Psoas muscle (tissue), 8 donors: Measurements from ENCODE around the gene OBSCN. TPM values are rescaled to one million over a fixed set of nuclear protein-coding genes. Genes with fewer than 3 reads are reported as not detected.

Experiments
- ATAC-seq, 4 donors: fragments of 200-7000 bp; cut with Tn5 transposase; one replicate each; pipeline ENCODE4 v1.9.1; 2020; ENCODE audit warnings: moderate library complexity in 3 of 4, mild to moderate bottlenecking in 2 of 4
- DNase-seq, 2 donors: peaks; one replicate each; pipeline ENCODE4 v3.0.0-alpha.2; 2020
- H3K27ac ChIP-seq: fragments of 200-600 bp; one replicate; pipeline ENCODE4 v1.8.0; 2022
- H3K27me3 ChIP-seq, 3 donors: fragments of 200-600 bp in 1 of 3; one replicate each; pipeline versions ENCODE4 v1.6.1 to v1.8.0; 2013 to 2022; ENCODE audit warnings: low read length in 2 of 3, mild to moderate bottlenecking in 2 of 3, moderate library complexity in 1 of 3; ENCODE audit not compliant: insufficient read depth in 3 of 3
- H3K36me3 ChIP-seq, 2 donors: fragments of 200-600 bp in 1 of 2; one replicate each; pipeline versions ENCODE4 v1.6.1 to v1.8.0; 2013 to 2022; ENCODE audit warnings: low read depth in 1 of 2, mild to moderate bottlenecking in 1 of 2, moderate library complexity in 1 of 2; ENCODE audit not compliant: insufficient read depth in 1 of 2
- H3K4me1 ChIP-seq: fragments of 200-600 bp; one replicate; pipeline ENCODE4 v1.8.0; 2022
- H3K4me3 ChIP-seq: fragments of 200-600 bp; one replicate; pipeline ENCODE4 v1.8.0; 2022; ENCODE audit warnings: mild to moderate bottlenecking
- H3K9me3 ChIP-seq: fragments of 200-600 bp; one replicate; pipeline ENCODE4 v1.8.0; 2022
- WGBS, 3 donors: extraction: QIAGEN DNeasy Blood & Tissue Kit; methylation state at CpG; one replicate each; pipeline versions ENCODE4 v1.1.6 to v1.1.7; 2013; 5-methylcytosine and 5-hydroxymethylcytosine counted together
- intact Hi-C, 2 donors: fragments of 100-400 bp; cut with DNase I; formaldehyde crosslinking; loops; one replicate each; pipeline versions ENCODE4 v1.11.0 to v1.14.2; 2022
- polyA plus RNA-seq, 3 donors: library from polyadenylated mRNA; stranded (reverse); fragments of 200-250 nt; gene quantifications; one replicate each; pipeline ENCODE4 v1.2.3, GENCODE V29; 2013
- total RNA-seq, 4 donors: library from RNA; stranded (reverse); fragmentation: NEBNext Ultra II Directional in 2 of 4; extraction: Animal tissue kit (Norgen Biotek cat#: 25700) in 2 of 4; gene quantifications; one replicate each; pipeline versions ENCODE4 v1.2.1 to v1.2.4, GENCODE V29; 2021 to 2023
- TF ChIP-seq, protein P1 (sequence below): fragments of 200-600 bp; IDR thresholded peaks from one replicate; pipeline ENCODE4 v1.8.0; 2022; ENCODE audit warnings: antibody characterized with exemption
- donor health status: healthy with polysubstance abuse.
- donor health status: DM: no; HTN: no; CAD: no; lungs with moderate emphysema.
- donor health status: Bipolar disorder and iron deficiency.
- donor health status: healthy.
- donor health status: DM: yes; HTN: yes; CAD: no.
- donor health status: DM: no; HTN: no; CAD: no.
- donor health status: DM: no; HTN: no; CAD: no.
- donor health status: DM: yes; HTN: yes; CAD: no.

The OBSCN gene
- total and polyA plus RNA-seq, 7 donors: 397 to 1,869 (median 1,061) TPM

DNA sequence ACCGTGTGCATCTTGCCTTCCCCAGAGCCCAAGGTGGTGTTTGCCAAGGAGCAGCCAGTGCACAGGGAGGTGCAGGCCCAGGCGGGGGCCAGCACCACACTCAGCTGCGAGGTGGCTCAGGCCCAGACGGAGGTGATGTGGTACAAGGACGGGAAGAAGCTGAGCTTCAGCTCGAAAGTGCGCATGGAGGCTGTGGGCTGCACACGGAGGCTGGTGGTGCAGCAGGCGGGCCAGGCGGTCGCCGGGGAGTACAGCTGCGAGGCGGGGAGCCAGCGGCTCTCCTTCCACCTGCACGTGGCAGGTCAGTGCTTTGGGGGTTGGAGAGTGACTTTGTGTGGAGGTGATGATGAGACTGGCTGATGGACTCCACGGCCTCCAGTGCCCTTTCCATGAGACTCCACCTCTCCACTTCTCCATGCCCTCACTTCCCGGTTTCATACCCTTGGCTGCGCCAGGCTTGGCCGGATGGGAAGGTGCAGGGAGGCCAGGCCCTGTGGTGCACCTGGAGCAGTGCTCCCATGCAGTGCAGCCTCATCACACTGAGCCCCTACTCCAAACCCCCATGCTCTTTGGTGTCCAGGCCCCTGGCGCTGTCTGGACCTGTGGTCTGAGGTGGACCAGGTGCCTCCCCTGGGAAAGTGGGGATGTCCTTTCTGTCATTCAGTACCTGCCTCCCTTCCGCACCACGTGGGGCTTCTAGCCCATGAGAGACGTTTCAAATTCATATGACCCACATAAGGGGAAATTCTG, 49.0 kb downstream of the OBSCN start:
- Histone ChIP-seq H3K27ac (no peak overlapping the region), H3K4me3 (no peak overlapping the region), H3K4me1 (peaks cover 9% of the 10 kb centered on the region), H3K27me3 (no peaks in the 10 kb centered on the region), H3K9me3 (no peaks in the 10 kb centered on the region), H3K36me3 (peaks cover 3 to 86% of the 10 kb centered on the region in 2 donors)
- DNase-seq (no peak), ATAC-seq (peak; percentile 17 to 23 (median 21))
- intact Hi-C loops: no loop called here
- TF ChIP-seq, protein P1, sequence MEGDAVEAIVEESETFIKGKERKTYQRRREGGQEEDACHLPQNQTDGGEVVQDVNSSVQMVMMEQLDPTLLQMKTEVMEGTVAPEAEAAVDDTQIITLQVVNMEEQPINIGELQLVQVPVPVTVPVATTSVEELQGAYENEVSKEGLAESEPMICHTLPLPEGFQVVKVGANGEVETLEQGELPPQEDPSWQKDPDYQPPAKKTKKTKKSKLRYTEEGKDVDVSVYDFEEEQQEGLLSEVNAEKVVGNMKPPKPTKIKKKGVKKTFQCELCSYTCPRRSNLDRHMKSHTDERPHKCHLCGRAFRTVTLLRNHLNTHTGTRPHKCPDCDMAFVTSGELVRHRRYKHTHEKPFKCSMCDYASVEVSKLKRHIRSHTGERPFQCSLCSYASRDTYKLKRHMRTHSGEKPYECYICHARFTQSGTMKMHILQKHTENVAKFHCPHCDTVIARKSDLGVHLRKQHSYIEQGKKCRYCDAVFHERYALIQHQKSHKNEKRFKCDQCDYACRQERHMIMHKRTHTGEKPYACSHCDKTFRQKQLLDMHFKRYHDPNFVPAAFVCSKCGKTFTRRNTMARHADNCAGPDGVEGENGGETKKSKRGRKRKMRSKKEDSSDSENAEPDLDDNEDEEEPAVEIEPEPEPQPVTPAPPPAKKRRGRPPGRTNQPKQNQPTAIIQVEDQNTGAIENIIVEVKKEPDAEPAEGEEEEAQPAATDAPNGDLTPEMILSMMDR: no peak
- 77 to 86% (median 81%) methylated on average over 24 of the region's 24 CpGs for WGBS, 3 donors

DNA sequence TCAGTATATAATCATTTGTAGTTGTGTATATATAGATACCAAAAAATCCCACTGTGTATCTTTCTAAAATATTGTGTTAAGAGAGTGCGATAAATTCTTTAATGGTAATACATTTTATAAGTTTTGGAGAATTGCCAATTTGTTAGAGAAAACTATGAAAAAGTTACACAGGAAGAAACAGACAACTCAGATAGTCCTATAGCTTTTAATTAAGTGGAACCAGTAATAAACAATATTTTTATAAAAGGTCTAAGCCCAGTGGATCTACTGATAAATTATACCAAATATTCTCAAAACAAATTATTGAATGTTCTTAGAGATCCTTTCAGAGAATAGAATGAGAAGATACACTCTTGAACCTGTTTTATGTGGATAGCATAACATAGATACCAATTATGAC, 50.6 kb downstream of the OBSCN start:
- no peaks in the 10 kb centered on the region for H3K27me3 ChIP-seq
- no peak overlapping the region for H3K4me3 ChIP-seq
- intact Hi-C loops: no loop called here
- no peak overlapping the region for H3K27ac ChIP-seq
- DNase-seq: no peak
- no peak for ATAC-seq
- H3K9me3 ChIP-seq: no peaks in the 10 kb centered on the region
- 93 to 100% (median 100%) methylated on average over 1 of the region's 1 CpG for WGBS, 3 donors
- peaks cover 3 to 98% of the 10 kb centered on the region in 2 donors for H3K36me3 ChIP-seq
- TF ChIP-seq, protein P1: no peak
- H3K4me1 ChIP-seq: peaks cover 3% of the 10 kb centered on the region

DNA sequence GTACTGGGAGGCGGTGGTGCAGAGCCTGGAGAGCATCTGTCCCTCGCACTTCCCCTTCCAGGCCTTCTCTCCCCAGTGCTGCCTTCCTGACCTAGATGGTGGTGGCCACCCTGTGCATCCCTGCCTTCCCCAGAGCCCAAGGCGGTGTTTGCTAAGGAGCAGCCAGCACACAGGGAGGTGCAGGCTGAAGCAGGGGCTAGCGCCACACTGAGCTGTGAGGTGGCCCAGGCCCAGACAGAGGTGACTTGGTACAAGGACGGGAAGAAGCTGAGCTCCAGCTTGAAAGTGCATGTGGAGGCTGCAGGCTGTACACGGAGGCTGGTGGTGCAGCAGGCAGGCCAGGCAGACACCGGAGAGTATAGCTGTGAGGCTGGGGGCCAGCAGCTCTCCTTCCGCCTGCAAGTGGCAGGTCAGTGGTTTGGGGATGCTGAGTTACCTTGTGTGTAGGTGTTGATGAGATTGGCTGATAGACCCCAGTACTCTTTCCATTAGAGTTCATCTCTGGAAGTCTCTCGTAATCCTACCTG, 51.6 kb downstream of the OBSCN start:
- ATAC-seq (peak in 3 of 4 donors; percentile 9 to 14 (median 11)), DNase-seq (peak in 1 of 2 donors; percentile 56)
- H3K27ac ChIP-seq: no peak overlapping the region
- H3K4me3 ChIP-seq: no peak overlapping the region
- intact Hi-C loops: no loop called here
- no peaks in the 10 kb centered on the region for H3K9me3 ChIP-seq
- peaks cover 3% of the 10 kb centered on the region for H3K4me1 ChIP-seq
- 88 to 93% (median 92%) methylated on average over 9 of the region's 9 CpGs for WGBS, 3 donors
- H3K36me3 ChIP-seq: peaks cover 3 to 99% of the 10 kb centered on the region in 2 donors
- H3K27me3 ChIP-seq: no peaks in the 10 kb centered on the region
- TF ChIP-seq, protein P1: no peak

DNA sequence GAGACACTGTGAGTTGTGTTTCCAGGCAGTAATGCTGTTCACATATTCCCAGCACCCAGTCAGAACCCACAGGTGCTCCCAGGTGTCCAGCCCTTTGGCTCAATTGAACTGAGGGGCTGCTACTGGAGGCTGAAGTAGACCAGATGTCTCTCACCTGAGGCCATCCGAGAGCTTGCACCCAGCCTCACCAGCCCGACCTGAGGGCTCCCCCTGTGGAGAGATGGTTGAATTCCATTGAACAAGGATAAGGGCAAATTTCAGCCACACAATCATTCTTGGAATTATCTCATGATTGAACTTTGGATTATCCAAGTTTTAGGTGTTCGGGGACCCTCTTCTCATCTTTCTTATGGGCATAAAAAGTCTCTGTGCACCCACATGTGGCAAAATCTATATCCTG, 52.1 kb downstream of the OBSCN start:
- WGBS, 3 donors: 68 to 76% (median 74%) methylated on average over 3 of the region's 3 CpGs
- TF ChIP-seq, protein P1: no peak
- peaks cover 3% of the 10 kb centered on the region for H3K4me1 ChIP-seq
- intact Hi-C loops: no loop called here
- peaks cover 3 to 100% of the 10 kb centered on the region in 2 donors for H3K36me3 ChIP-seq
- no peaks in the 10 kb centered on the region for H3K27me3 ChIP-seq
- H3K4me3 ChIP-seq: no peak overlapping the region
- DNase-seq: no peak
- H3K9me3 ChIP-seq: no peaks in the 10 kb centered on the region
- peak in 3 of 4 donors; percentile 7 to 17 (median 16) for ATAC-seq
- no peak overlapping the region for H3K27ac ChIP-seq
